Neural progenitor cell (in vitro differentiated cells): ENCODE results near the gene TSC22D3.

Experiments
- EZH2 ChIP-seq: fragments of 200-600 bp; sonication (generic); IDR thresholded peaks from 2 replicates; pipeline ENCODE4 v1.6.1; 2017; ENCODE audit warnings: antibody characterized with exemption, mild to moderate bottlenecking, moderate library complexity
- EZH2phosphoT487 ChIP-seq: fragments of 200-600 bp; sonication (generic); IDR thresholded peaks from 2 replicates; pipeline ENCODE4 v1.6.1; 2017; ENCODE audit warnings: antibody characterized with exemption
- TF ChIP-seq, protein P1 (sequence below): fragments of 200-600 bp; sonication (generic); IDR thresholded peaks from 2 replicates; pipeline ENCODE4 v1.5.1; 2017; ENCODE audit warnings: antibody characterized with exemption, mild to moderate bottlenecking

DNA sequence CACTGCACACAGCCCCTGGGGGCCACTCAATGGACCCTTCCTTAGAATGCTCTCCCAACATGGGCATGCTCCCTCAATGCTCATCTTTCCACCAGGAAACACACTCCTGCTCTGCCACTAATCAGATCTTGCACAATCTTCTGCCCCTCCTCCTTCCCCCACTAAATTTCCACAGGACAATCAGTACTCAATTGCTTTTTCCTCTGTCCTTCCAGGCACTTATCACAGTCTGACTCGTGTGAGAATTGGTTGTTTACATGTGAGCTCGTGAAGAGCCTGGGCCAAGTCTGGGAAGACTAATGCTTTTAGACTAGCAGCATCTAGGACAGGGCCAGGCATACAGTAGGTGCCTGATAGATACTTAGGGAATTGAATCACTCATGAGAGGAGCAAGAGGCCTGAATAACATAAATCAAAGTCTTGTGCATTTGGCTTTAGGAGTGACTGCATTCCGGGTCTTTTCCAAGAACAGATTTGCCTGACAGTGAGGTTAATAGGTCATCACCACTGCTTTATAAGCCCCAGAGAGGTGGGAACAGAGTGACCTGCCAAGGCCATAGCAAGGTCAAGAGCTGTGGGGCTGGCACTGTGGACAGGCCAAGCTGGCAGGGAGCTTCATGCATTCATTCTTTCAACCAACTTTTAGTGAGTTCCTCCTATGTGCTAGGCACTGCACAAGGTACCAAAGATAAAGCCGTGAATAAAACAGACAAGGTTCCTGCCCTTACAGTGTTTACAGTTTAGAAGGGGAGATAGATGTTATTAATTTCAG lies 92.3 kb downstream of the TSC22D3 start:
- TF ChIP-seq, protein P1, sequence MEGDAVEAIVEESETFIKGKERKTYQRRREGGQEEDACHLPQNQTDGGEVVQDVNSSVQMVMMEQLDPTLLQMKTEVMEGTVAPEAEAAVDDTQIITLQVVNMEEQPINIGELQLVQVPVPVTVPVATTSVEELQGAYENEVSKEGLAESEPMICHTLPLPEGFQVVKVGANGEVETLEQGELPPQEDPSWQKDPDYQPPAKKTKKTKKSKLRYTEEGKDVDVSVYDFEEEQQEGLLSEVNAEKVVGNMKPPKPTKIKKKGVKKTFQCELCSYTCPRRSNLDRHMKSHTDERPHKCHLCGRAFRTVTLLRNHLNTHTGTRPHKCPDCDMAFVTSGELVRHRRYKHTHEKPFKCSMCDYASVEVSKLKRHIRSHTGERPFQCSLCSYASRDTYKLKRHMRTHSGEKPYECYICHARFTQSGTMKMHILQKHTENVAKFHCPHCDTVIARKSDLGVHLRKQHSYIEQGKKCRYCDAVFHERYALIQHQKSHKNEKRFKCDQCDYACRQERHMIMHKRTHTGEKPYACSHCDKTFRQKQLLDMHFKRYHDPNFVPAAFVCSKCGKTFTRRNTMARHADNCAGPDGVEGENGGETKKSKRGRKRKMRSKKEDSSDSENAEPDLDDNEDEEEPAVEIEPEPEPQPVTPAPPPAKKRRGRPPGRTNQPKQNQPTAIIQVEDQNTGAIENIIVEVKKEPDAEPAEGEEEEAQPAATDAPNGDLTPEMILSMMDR: no peak
- TF ChIP-seq EZH2 (no peak), EZH2phosphoT487 (no peak)
